Heart right ventricle (tissue), 16 donors: ENCODE results near the gene GAA. TPM values are rescaled to one million over a fixed set of nuclear protein-coding genes. Genes with fewer than 3 reads are reported as not detected.

ENCODE experiments used
- ATAC-seq, 8 donors: fragments of 200-7000 bp; cut with Tn5 transposase; one replicate each; pipeline ENCODE4 v1.9.1; 2020; ENCODE audit warnings: mild to moderate bottlenecking in 8 of 8, moderate library complexity in 8 of 8, moderate number of reproducible peaks in 1 of 8
- DNase-seq, 2 donors: peaks; one replicate each; pipeline ENCODE4 v3.0.0-alpha.2; 2020
- H3K27ac ChIP-seq, 10 donors: fragments of 200-600 bp; sonication (generic) in 2 of 10; one replicate each; pipeline versions ENCODE4 v1.5.0 to v1.8.0; 2020 to 2022; ENCODE audit warnings: mild to moderate bottlenecking in 3 of 10
- H3K27me3 ChIP-seq, 7 donors: fragments of 200-600 bp; one replicate each; pipeline ENCODE4 v1.8.0; 2021 to 2022; ENCODE audit warnings: mild to moderate bottlenecking in 2 of 7
- H3K36me3 ChIP-seq, 9 donors: fragments of 200-600 bp; sonication (generic) in 1 of 9; one replicate each; pipeline versions ENCODE4 v1.5.0 to v1.8.0; 2020 to 2022; ENCODE audit warnings: mild to moderate bottlenecking in 2 of 9
- H3K4me1 ChIP-seq, 9 donors: fragments of 200-600 bp; sonication (generic) in 1 of 9; one replicate each; pipeline versions ENCODE4 v1.5.0 to v1.8.0; 2020 to 2022; ENCODE audit warnings: mild to moderate bottlenecking in 4 of 9
- H3K4me3 ChIP-seq, 10 donors: fragments of 200-600 bp; sonication (generic) in 2 of 10; one replicate each; pipeline versions ENCODE4 v1.5.0 to v1.8.0; 2020 to 2022; ENCODE audit warnings: mild to moderate bottlenecking in 7 of 10, moderate library complexity in 2 of 10
- H3K9me3 ChIP-seq, 11 donors: fragments of 200-600 bp in 10 of 11; sonication (generic) in 2 of 11; one replicate each; pipeline versions ENCODE4 v1.5.0 to v1.8.0; 2013 to 2022; ENCODE audit warnings: mild to moderate bottlenecking in 2 of 11, control low read depth in 1 of 11, moderate library complexity in 1 of 11
- WGBS, 2 donors: extraction: QIAGEN DNeasy Blood & Tissue Kit; methylation state at CpG; one replicate each; pipeline ENCODE4 v1.1.7; 2013; ENCODE audit warnings: inconsistent platforms in 1 of 2; 5-methylcytosine and 5-hydroxymethylcytosine counted together
- intact Hi-C, 10 donors: fragments of 100-400 bp; cut with DNase I; formaldehyde crosslinking; loops; one replicate each; pipeline versions ENCODE4 v1.11.1 to v1.14.2; 2022
- polyA plus RNA-seq, 2 donors: library from polyadenylated mRNA; stranded (reverse); fragments of 200-250 nt; gene quantifications; one replicate each; pipeline ENCODE4 v1.2.3, GENCODE V29; 2013
- total RNA-seq, 10 donors: library from RNA; stranded (reverse); fragmentation: NEBNext Ultra II Directional in 3 of 10; extraction: Animal tissue kit (Norgen Biotek cat#: 25700) in 3 of 10; gene quantifications; one replicate each; pipeline versions ENCODE4 v1.2.1 to v1.2.4, GENCODE V29; 2021 to 2023
- TF ChIP-seq, protein P1 (sequence below), 9 donors: fragments of 200-600 bp; sonication (generic) in 2 of 9; IDR thresholded peaks; one replicate each; pipeline versions ENCODE4 v1.5.0 to v1.8.0; 2021 to 2022; ENCODE audit warnings: antibody characterized with exemption in 9 of 9, mild to moderate bottlenecking in 5 of 9, moderate library complexity in 1 of 9
- donor health status: Arrhythmogenic right ventricular cardiomyopathy.
- donor health status: ischemic (EF 13 %, LVEDD 7.1; RV severe dilation, severe dysfunction).
- donor health status: healthy with polysubstance abuse.
- donor health status: DM: no; HTN: yes; CAD: no.
- donor health status: DM: no; HTN: no; CAD: no.
- donor health status: ischemic (EF 25% LVEDD 6.9; RV normal size, moderate dysfunction).
- donor health status: ischemic (EF 25% LVEDD 5.7; RV mildly dilated, moderate dysfunction).
- donor health status: healthy.
- donor health status: DM: yes; HTN: yes; CAD: no.
- donor health status: Ischemic cardiomyopathy.
- donor health status: ischemic (EF 35%, LVEDD 5.7; RV mildly dilated, moderate dysfunction).
- donor health status: nonischemic (EF 11% LVEDD 7.7; RV severe dilation, severe dysfunction).
- donor health status: DM: yes; HTN: yes; CAD: no.
- donor health status: PGD.
- donor health status: ischemic (EF 29% LVEDD 5.4; RV normal size, mild dysfunction).
- donor health status: nonischemic (EF 23%, LVEDD 6.1; RV moderate dilation, normal function).

Gene GAA
- total and polyA plus RNA-seq, 12 donors, result 26.4 to 67.7 (median 49.6) TPM

GRCh38 chr17:80122026-80122575, 20.7 kb downstream of the GAA start:
- Histone ChIP-seq H3K27ac (no peak overlapping the region), H3K9me3 (no peaks in the 10 kb centered on the region), H3K27me3 (peaks cover 0 to 3% (median 0%) of the 10 kb centered on the region in 7 donors), H3K4me1 (no peaks in the 10 kb centered on the region), H3K4me3 (no peak overlapping the region), H3K36me3 (peaks cover 0 to 21% (median 0%) of the 10 kb centered on the region in 9 donors)
- intact Hi-C loops, result loop anchor here in 1 of 10 donors (5.0 kb wide), 1 partner anchor 995 kb away; no protein-coding TSS in a partner anchor
- ATAC-seq, result no peak
- TF ChIP-seq, protein P1, sequence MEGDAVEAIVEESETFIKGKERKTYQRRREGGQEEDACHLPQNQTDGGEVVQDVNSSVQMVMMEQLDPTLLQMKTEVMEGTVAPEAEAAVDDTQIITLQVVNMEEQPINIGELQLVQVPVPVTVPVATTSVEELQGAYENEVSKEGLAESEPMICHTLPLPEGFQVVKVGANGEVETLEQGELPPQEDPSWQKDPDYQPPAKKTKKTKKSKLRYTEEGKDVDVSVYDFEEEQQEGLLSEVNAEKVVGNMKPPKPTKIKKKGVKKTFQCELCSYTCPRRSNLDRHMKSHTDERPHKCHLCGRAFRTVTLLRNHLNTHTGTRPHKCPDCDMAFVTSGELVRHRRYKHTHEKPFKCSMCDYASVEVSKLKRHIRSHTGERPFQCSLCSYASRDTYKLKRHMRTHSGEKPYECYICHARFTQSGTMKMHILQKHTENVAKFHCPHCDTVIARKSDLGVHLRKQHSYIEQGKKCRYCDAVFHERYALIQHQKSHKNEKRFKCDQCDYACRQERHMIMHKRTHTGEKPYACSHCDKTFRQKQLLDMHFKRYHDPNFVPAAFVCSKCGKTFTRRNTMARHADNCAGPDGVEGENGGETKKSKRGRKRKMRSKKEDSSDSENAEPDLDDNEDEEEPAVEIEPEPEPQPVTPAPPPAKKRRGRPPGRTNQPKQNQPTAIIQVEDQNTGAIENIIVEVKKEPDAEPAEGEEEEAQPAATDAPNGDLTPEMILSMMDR (IDR thresholded peaks at IDR 0.05), result no peak
- DNase-seq, result no peak
- 88 to 89% methylated on average over 17 of the region's 17 CpGs for WGBS, 2 donors

DNA sequence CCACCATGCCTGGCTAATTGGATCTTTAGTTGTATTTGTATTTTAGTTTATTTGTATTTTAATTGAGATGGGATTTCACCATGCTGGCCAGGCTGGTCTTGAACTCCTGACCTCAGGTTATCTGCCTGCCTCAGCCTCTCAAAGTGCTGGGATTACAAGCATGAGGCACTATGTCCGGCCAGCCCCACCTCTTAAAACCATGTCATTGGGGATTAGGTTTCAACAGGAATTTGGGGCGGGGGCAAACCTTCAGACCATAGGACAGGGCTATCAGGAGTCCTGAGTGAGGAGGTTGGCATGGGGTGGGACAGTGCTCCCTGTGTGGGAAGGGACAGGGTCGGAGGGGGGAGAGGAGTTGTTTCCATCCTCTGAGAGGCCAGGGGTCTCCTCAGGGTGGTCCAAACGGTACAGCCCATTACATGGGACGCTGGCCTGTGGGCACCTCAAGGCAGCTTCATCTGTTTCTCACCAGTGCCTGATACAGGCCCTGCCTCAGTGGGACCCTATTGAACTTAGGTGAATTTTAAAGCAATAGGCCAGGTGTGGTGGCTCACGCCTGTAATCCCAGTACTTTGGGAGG, 21.6 kb downstream of the GAA start:
- intact Hi-C loops, result loop anchor here in 1 of 10 donors (5.0 kb wide), 1 partner anchor 994 kb away; no protein-coding TSS in a partner anchor
- H3K27me3 ChIP-seq, result peaks cover 0 to 3% (median 0%) of the 10 kb centered on the region in 7 donors

GRCh38 chr17:80123791-80124190, 22.4 kb downstream of the GAA start:
- Histone ChIP-seq H3K4me1 (no peaks in the 10 kb centered on the region), H3K36me3 (peaks cover 0 to 9% (median 0%) of the 10 kb centered on the region in 9 donors), H3K27me3 (peaks cover 0 to 3% (median 0%) of the 10 kb centered on the region in 7 donors), H3K4me3 (no peak overlapping the region), H3K27ac (no peak overlapping the region), H3K9me3 (no peaks in the 10 kb centered on the region)
- ATAC-seq (peak in 1 of 8 donors; percentile 25), DNase-seq (no peak)
- intact Hi-C loops, result loop anchor here in 1 of 10 donors (5.0 kb wide), 1 partner anchor 994 kb away; no protein-coding TSS in a partner anchor
- TF ChIP-seq, protein P1 (IDR thresholded peaks at IDR 0.05), result no peak
- 82 to 85% methylated on average over 15 of the region's 15 CpGs for WGBS, 2 donors

More for the DNA sequence above, 21.6 kb downstream of the GAA start:
- Histone ChIP-seq H3K36me3 (peaks cover 0 to 16% (median 0%) of the 10 kb centered on the region in 9 donors), H3K9me3 (no peaks in the 10 kb centered on the region), H3K4me3 (no peak overlapping the region), H3K27ac (no peak overlapping the region), H3K4me1 (no peaks in the 10 kb centered on the region)
- DNase-seq (no peak), ATAC-seq (no peak)
- WGBS, 2 donors, result 87 to 93% methylated on average over 6 of the region's 6 CpGs
- TF ChIP-seq, protein P1 (IDR thresholded peaks at IDR 0.05), result no peak

GRCh38 chr17:80124351-80124981, 23.1 kb downstream of the GAA start:
- 56 to 58% methylated on average over 15 of the region's 15 CpGs for WGBS, 2 donors
- DNase-seq, result no peak
- no peaks in the 10 kb centered on the region for H3K9me3 ChIP-seq
- no peaks in the 10 kb centered on the region for H3K4me1 ChIP-seq
- peaks cover 0 to 3% (median 0%) of the 10 kb centered on the region in 7 donors for H3K27me3 ChIP-seq
- intact Hi-C loops, result loop anchor here in 1 of 10 donors (5.0 kb wide), 1 partner anchor 993 kb away; no protein-coding TSS in a partner anchor
- H3K4me3 ChIP-seq, result no peak overlapping the region
- ATAC-seq, result peak in 3 of 8 donors; percentile 36 to 38 (median 37)
- H3K36me3 ChIP-seq, result peaks cover 0 to 3% (median 0%) of the 10 kb centered on the region in 9 donors
- TF ChIP-seq, protein P1 (IDR thresholded peaks at IDR 0.05), result peak in 2 of 9 donors; percentile 7 to 27
- no peak overlapping the region for H3K27ac ChIP-seq
